WTC11 (cell line): ENCODE data around the gene GNAO1. TPM values are rescaled to one million over a fixed set of nuclear protein-coding genes. Genes with fewer than 3 reads are reported as not detected.

Experiments
- ATAC-seq: fragments of 200-7000 bp; cut with Tn5 transposase; 2 replicates; pipeline ENCODE4 v1.10.0; 2021; ENCODE audit warnings: mild to moderate bottlenecking, moderate library complexity
- CTCF ChIA-PET: fragments of 300-600 bp; sonication (Branson Sonifier 250); formaldehyde crosslinking; loops from one replicate; lab custom pipeline; 2021; ENCODE audit warnings: antibody characterized with exemption; lab: Charles Lee
- POLR2A ChIA-PET: fragments of 350-600 bp; sonication (Branson Sonifier 250); formaldehyde crosslinking; loops from one replicate; lab custom pipeline; 2021; ENCODE audit warnings: antibody characterized with exemption; lab: Charles Lee
- DNase-seq: peaks from one replicate; pipeline ENCODE4 v3.0.0; 2021; ENCODE audit warnings: low spot score
- H3K27ac Mint-ChIP-seq: 2 replicates; pipeline ENCODE4 v1.8.0; 2021; ENCODE audit warnings: mixed read lengths
- H3K27me3 Mint-ChIP-seq: 2 replicates; pipeline ENCODE4 v1.8.0; 2021; ENCODE audit warnings: low read depth, mild to moderate bottlenecking, moderate library complexity, mixed read lengths
- H3K36me3 Mint-ChIP-seq: 2 replicates; pipeline ENCODE4 v1.8.0; 2021; ENCODE audit warnings: mixed read lengths
- H3K4me1 Mint-ChIP-seq: 2 replicates; pipeline ENCODE4 v1.8.0; 2022; ENCODE audit warnings: mixed read lengths
- H3K4me3 Mint-ChIP-seq: 2 replicates; pipeline ENCODE4 v1.8.0; 2021; ENCODE audit warnings: mild to moderate bottlenecking, moderate library complexity, mixed read lengths
- H3K9me3 Mint-ChIP-seq: 2 replicates; pipeline ENCODE4 v1.8.0; 2021; ENCODE audit warnings: mixed read lengths
- CREB1 ChIP-seq: sonication (generic); formaldehyde crosslinking; IDR thresholded peaks from 2 replicates; pipeline ENCODE4 v1.8.0; 2023; ENCODE audit warnings: mild to moderate bottlenecking, missing genetic modification reagents
- FOXP1 ChIP-seq: sonication (generic); formaldehyde crosslinking; IDR thresholded peaks from 2 replicates; pipeline ENCODE4 v1.8.0; 2022; ENCODE audit warnings: missing genetic modification reagents, mild to moderate bottlenecking, moderate library complexity, borderline replicate concordance
- IRF2 ChIP-seq: sonication (generic); formaldehyde crosslinking; IDR thresholded peaks from 2 replicates; pipeline ENCODE4 v1.8.0; 2022; ENCODE audit warnings: low read depth, missing genetic modification reagents, borderline replicate concordance
- RELA ChIP-seq: sonication (generic); formaldehyde crosslinking; IDR thresholded peaks from 2 replicates; pipeline ENCODE4 v1.8.1; 2022; ENCODE audit warnings: missing genetic modification reagents, mild to moderate bottlenecking, borderline replicate concordance
- ZNF232 ChIP-seq: sonication (generic); formaldehyde crosslinking; IDR thresholded peaks from 2 replicates; pipeline ENCODE4 v1.8.0; 2022; ENCODE audit warnings: mild to moderate bottlenecking, missing genetic modification reagents
- ZNF396 ChIP-seq: fragments of 250-450 bp; sonication (Bioruptor Pico); IDR thresholded peaks from 2 replicates; pipeline ENCODE4 v1.8.0; 2021; ENCODE audit warnings: mild to moderate bottlenecking, moderate library complexity, borderline replicate concordance
- ZNF416 ChIP-seq: fragments of 250-450 bp; sonication (Bioruptor Pico); IDR thresholded peaks from 2 replicates; pipeline ENCODE4 v1.9.0; 2021; ENCODE audit warnings: mild to moderate bottlenecking, inconsistent platforms
- total RNA-seq: library from RNA; stranded (reverse); gene quantifications from 3 replicates; pipeline ENCODE4 v1.2.3, GENCODE V29; 2021
- TF ChIP-seq, protein P1 (sequence below): sonication (generic); formaldehyde crosslinking; IDR thresholded peaks from 2 replicates; pipeline ENCODE4 v1.8.0; 2023; ENCODE audit warnings: missing genetic modification reagents, mild to moderate bottlenecking, borderline replicate concordance
- TF ChIP-seq, protein P2 (sequence below): sonication (generic); formaldehyde crosslinking; IDR thresholded peaks from 2 replicates; pipeline ENCODE4 v1.8.1; 2022; ENCODE audit warnings: missing genetic modification reagents, borderline replicate concordance
- TF ChIP-seq, protein P3 (sequence below): sonication (generic); formaldehyde crosslinking; IDR thresholded peaks from 2 replicates; pipeline ENCODE4 v1.8.1; 2023; ENCODE audit warnings: mild to moderate bottlenecking, missing genetic modification reagents, moderate library complexity
- TF ChIP-seq, protein P4 (sequence below): sonication (generic); formaldehyde crosslinking; IDR thresholded peaks from 2 replicates; pipeline ENCODE4 v1.8.1; 2022; ENCODE audit warnings: low read depth, missing genetic modification reagents, borderline replicate concordance

The GNAO1 gene
- total RNA-seq, 1 experiment from 2014 or later, result 30.6 TPM

DNA sequence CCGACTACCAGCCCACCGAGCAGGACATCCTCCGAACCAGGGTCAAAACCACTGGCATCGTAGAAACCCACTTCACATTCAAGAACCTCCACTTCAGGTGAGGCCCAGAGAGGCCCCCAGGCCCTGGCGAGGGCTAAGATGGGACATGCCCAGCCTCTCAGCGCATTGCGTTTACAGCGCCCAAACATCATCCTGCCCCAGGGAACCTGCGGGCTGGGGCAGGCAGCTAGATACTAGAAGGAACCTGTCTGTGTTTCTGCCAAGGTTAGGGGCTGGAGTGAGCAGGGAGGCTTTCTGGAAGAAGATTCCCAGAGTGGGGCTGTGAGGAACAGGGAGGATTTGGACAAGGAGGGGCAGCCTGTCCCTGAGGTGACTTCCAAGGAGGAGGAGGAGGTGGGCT is 143.5 kb downstream of the GNAO1 start (continued):
- TF ChIP-seq ZNF232 (CRISPR knock-in tag), result no peak
- no peak for TF ChIP-seq ZNF416 (CRISPR knock-in tag)
- no peak for TF ChIP-seq IRF2
- TF ChIP-seq, protein P1, sequence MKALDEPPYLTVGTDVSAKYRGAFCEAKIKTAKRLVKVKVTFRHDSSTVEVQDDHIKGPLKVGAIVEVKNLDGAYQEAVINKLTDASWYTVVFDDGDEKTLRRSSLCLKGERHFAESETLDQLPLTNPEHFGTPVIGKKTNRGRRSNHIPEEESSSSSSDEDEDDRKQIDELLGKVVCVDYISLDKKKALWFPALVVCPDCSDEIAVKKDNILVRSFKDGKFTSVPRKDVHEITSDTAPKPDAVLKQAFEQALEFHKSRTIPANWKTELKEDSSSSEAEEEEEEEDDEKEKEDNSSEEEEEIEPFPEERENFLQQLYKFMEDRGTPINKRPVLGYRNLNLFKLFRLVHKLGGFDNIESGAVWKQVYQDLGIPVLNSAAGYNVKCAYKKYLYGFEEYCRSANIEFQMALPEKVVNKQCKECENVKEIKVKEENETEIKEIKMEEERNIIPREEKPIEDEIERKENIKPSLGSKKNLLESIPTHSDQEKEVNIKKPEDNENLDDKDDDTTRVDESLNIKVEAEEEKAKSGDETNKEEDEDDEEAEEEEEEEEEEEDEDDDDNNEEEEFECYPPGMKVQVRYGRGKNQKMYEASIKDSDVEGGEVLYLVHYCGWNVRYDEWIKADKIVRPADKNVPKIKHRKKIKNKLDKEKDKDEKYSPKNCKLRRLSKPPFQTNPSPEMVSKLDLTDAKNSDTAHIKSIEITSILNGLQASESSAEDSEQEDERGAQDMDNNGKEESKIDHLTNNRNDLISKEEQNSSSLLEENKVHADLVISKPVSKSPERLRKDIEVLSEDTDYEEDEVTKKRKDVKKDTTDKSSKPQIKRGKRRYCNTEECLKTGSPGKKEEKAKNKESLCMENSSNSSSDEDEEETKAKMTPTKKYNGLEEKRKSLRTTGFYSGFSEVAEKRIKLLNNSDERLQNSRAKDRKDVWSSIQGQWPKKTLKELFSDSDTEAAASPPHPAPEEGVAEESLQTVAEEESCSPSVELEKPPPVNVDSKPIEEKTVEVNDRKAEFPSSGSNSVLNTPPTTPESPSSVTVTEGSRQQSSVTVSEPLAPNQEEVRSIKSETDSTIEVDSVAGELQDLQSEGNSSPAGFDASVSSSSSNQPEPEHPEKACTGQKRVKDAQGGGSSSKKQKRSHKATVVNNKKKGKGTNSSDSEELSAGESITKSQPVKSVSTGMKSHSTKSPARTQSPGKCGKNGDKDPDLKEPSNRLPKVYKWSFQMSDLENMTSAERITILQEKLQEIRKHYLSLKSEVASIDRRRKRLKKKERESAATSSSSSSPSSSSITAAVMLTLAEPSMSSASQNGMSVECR (CRISPR knock-in tag), result no peak
- TF ChIP-seq, protein P2, sequence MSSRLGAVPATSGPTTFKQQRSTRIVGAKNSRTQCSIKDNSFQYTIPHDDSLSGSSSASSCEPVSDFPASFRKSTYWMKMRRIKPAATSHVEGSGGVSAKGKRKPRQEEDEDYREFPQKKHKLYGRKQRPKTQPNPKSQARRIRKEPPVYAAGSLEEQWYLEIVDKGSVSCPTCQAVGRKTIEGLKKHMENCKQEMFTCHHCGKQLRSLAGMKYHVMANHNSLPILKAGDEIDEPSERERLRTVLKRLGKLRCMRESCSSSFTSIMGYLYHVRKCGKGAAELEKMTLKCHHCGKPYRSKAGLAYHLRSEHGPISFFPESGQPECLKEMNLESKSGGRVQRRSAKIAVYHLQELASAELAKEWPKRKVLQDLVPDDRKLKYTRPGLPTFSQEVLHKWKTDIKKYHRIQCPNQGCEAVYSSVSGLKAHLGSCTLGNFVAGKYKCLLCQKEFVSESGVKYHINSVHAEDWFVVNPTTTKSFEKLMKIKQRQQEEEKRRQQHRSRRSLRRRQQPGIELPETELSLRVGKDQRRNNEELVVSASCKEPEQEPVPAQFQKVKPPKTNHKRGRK (CRISPR knock-in tag), result no peak
- TF ChIP-seq, protein P3, sequence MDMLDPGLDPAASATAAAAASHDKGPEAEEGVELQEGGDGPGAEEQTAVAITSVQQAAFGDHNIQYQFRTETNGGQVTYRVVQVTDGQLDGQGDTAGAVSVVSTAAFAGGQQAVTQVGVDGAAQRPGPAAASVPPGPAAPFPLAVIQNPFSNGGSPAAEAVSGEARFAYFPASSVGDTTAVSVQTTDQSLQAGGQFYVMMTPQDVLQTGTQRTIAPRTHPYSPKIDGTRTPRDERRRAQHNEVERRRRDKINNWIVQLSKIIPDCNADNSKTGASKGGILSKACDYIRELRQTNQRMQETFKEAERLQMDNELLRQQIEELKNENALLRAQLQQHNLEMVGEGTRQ, result no peak
- no peak for TF ChIP-seq CREB1 (CRISPR knock-in tag)

DNA sequence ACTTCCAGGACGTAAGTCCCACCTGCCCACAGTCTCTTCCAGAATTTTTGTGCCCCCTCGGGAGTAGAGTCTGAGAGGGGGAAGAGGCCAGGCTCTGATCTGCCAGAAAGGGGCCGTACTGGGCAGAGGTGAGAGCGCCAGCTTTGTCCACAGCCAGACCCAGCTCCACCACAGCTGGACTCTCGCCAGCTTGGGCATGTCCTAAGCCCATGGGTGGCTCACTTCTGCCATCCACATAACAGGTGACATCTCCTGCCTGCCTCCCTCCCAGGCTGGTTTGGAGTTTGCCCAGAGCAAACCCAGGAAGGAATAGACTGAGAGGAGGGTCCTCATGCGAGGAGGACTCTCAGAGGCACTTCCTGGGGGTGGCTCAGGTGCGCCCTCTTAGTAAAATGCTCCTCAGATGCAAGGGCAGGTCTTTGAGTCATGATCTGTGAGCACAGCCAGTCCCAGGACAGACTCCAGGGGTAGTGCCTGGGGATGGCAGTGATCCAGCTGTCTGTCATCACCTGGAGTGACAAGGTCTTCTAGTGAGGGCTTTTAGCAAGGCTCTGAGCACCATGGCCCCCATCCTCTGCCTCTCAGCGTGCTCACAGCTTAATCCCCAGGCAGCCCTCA is 144.9 kb downstream of the GNAO1 start:
- Mint-ChIP-seq H3K27me3 (no peaks in the 10 kb centered on the region), H3K4me1 (no peaks in the 10 kb centered on the region), H3K9me3 (no peaks in the 10 kb centered on the region), H3K27ac (no peak overlapping the region), H3K36me3 (no peaks in the 10 kb centered on the region)
- CTCF ChIA-PET, result interaction anchor here (6.2 kb wide), 1 partner anchor 21 kb away, joined by 65 read pairs; no protein-coding TSS in a partner anchor
- POLR2A ChIA-PET, result no interaction called here
- no peak for DNase-seq
- TF ChIP-seq, protein P3, result no peak
- TF ChIP-seq RELA (CRISPR knock-in tag), result no peak
- TF ChIP-seq ZNF416 (CRISPR knock-in tag), result no peak
- TF ChIP-seq ZNF396 (CRISPR knock-in tag), result no peak
- TF ChIP-seq FOXP1 (CRISPR knock-in tag), result no peak
- TF ChIP-seq, protein P2 (CRISPR knock-in tag), result no peak
- TF ChIP-seq, protein P4, sequence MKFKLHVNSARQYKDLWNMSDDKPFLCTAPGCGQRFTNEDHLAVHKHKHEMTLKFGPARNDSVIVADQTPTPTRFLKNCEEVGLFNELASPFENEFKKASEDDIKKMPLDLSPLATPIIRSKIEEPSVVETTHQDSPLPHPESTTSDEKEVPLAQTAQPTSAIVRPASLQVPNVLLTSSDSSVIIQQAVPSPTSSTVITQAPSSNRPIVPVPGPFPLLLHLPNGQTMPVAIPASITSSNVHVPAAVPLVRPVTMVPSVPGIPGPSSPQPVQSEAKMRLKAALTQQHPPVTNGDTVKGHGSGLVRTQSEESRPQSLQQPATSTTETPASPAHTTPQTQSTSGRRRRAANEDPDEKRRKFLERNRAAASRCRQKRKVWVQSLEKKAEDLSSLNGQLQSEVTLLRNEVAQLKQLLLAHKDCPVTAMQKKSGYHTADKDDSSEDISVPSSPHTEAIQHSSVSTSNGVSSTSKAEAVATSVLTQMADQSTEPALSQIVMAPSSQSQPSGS, result no peak
- TF ChIP-seq, all 79 proteins: peak for 0
- no peak overlapping the region for H3K4me3 Mint-ChIP-seq
- ATAC-seq, result no peak
